ENCODE data around the gene RAD51B.

Gene RAD51B

GRCh38 chr14:68512088-68512487 is 692.5 kb downstream of the RAD51B start:
- Histone ChIP-seq H3K9me3 (ENCODE audit: severe bottlenecking) (no peaks in the 10 kb centered on the region), H3K4me1 (ENCODE audit: insufficient read depth, poor library complexity, severe bottlenecking) (peaks cover 30% of the 10 kb centered on the region), H3K27ac (ENCODE audit: poor library complexity, severe bottlenecking) (peak overlapping the region; percentile 82), H3K4me3 (ENCODE audit: severe bottlenecking) (no peak overlapping the region), H3K27me3 (ENCODE audit: insufficient read depth, poor library complexity, severe bottlenecking) (no peaks in the 10 kb centered on the region), H3K36me3 (ENCODE audit: low read depth) (no peaks in the 10 kb centered on the region)
- DNase-seq (ENCODE audit: low spot score) = no peak
- no peak for TF ChIP-seq CTCF (IDR thresholded peaks at IDR 0.05; ENCODE audit: poor library complexity, severe bottlenecking)
- no peak for ATAC-seq (ENCODE audit: low read depth)

GRCh38 chr14:68513137-68513536 is 693.6 kb downstream of the RAD51B start:
- Histone ChIP-seq H3K9me3 (ENCODE audit: severe bottlenecking) (no peaks in the 10 kb centered on the region), H3K4me3 (ENCODE audit: severe bottlenecking) (no peak overlapping the region), H3K36me3 (ENCODE audit: low read depth) (no peaks in the 10 kb centered on the region), H3K27ac (ENCODE audit: poor library complexity, severe bottlenecking) (peak overlapping the region; percentile 82), H3K4me1 (ENCODE audit: insufficient read depth, poor library complexity, severe bottlenecking) (peaks cover 27% of the 10 kb centered on the region), H3K27me3 (ENCODE audit: insufficient read depth, poor library complexity, severe bottlenecking) (no peaks in the 10 kb centered on the region)
- ATAC-seq (ENCODE audit: low read depth) = peak; percentile 53; the same call in 2 of the 3 replicates
- TF ChIP-seq CTCF (IDR thresholded peaks at IDR 0.05; ENCODE audit: poor library complexity, severe bottlenecking) = no peak
- DNase-seq (ENCODE audit: low spot score) = no peak

GRCh38 chr14:68513838-68514607 is 694.4 kb downstream of the RAD51B start:
- Histone ChIP-seq H3K4me3 (ENCODE audit: severe bottlenecking) (no peak overlapping the region), H3K27ac (ENCODE audit: poor library complexity, severe bottlenecking) (peak overlapping the region; percentile 82), H3K36me3 (ENCODE audit: low read depth) (no peaks in the 10 kb centered on the region), H3K9me3 (ENCODE audit: severe bottlenecking) (no peaks in the 10 kb centered on the region), H3K27me3 (ENCODE audit: insufficient read depth, poor library complexity, severe bottlenecking) (no peaks in the 10 kb centered on the region), H3K4me1 (ENCODE audit: insufficient read depth, poor library complexity, severe bottlenecking) (peaks cover 29% of the 10 kb centered on the region)
- ATAC-seq (ENCODE audit: low read depth) (no peak), DNase-seq (ENCODE audit: low spot score) (no peak)
- no peak for TF ChIP-seq CTCF (IDR thresholded peaks at IDR 0.05; ENCODE audit: poor library complexity, severe bottlenecking)

- TF ChIP-seq CTCF (IDR thresholded peaks at IDR 0.05; ENCODE audit: poor library complexity, severe bottlenecking) = no peak
These were observed 695.1 kb downstream of the RAD51B start for GRCh38 chr14:68514608-68515194.

GRCh38 chr14:68516342-68516741 is 696.8 kb downstream of the RAD51B start:
- Histone ChIP-seq H3K9me3 (ENCODE audit: severe bottlenecking) (no peaks in the 10 kb centered on the region), H3K27ac (ENCODE audit: poor library complexity, severe bottlenecking) (peak overlapping the region; percentile 95), H3K4me3 (ENCODE audit: severe bottlenecking) (no peak overlapping the region), H3K36me3 (ENCODE audit: low read depth) (no peaks in the 10 kb centered on the region), H3K27me3 (ENCODE audit: insufficient read depth, poor library complexity, severe bottlenecking) (no peaks in the 10 kb centered on the region), H3K4me1 (ENCODE audit: insufficient read depth, poor library complexity, severe bottlenecking) (peaks cover 49% of the 10 kb centered on the region)
- DNase-seq (ENCODE audit: low spot score) = no peak
- TF ChIP-seq CTCF (IDR thresholded peaks at IDR 0.05; ENCODE audit: poor library complexity, severe bottlenecking) = no peak
- no peak for ATAC-seq (ENCODE audit: low read depth)

More at GRCh38 chr14:68514608-68515194, 695.1 kb downstream of the RAD51B start:
- no peak overlapping the region for H3K4me3 ChIP-seq (ENCODE audit: severe bottlenecking)
- H3K27me3 ChIP-seq (ENCODE audit: insufficient read depth, poor library complexity, severe bottlenecking) = no peaks in the 10 kb centered on the region
- H3K27ac ChIP-seq (ENCODE audit: poor library complexity, severe bottlenecking) = peak overlapping the region; percentile 82
- ATAC-seq (ENCODE audit: low read depth) = peak; percentile 68
- DNase-seq (ENCODE audit: low spot score) = no peak
- no peaks in the 10 kb centered on the region for H3K36me3 ChIP-seq (ENCODE audit: low read depth)
- H3K9me3 ChIP-seq (ENCODE audit: severe bottlenecking) = no peaks in the 10 kb centered on the region
- peaks cover 35% of the 10 kb centered on the region for H3K4me1 ChIP-seq (ENCODE audit: insufficient read depth, poor library complexity, severe bottlenecking)

Data from RWPE2 (cell line).